Cardiac fibroblast (primary cell): ENCODE measurements around the gene KIZ.

ENCODE experiments used
- DNase-seq, 2 donors: peaks; one replicate each; pipeline versions ENCODE4 v3.0.0 to v3.0.0-alpha.2; 2010; ENCODE audit warnings: low read depth in 2 of 2
- H3K4me3 ChIP-seq, 2 donors: replicated peaks in 1 of 2; 1 replicate in 1 of 2; 2 replicates in 1 of 2; pipeline ENCODE4 v1.5.1; 2011; ENCODE audit warnings: low read depth in 2 of 2, low read length in 2 of 2, mild to moderate bottlenecking in 2 of 2, moderate library complexity in 1 of 2
- TF ChIP-seq, protein P1 (sequence below): IDR thresholded peaks from one replicate; pipeline ENCODE4 v1.5.1; 2011; ENCODE audit warnings: low read depth, mild to moderate bottlenecking, low read length, inconsistent platforms

The KIZ gene

DNA sequence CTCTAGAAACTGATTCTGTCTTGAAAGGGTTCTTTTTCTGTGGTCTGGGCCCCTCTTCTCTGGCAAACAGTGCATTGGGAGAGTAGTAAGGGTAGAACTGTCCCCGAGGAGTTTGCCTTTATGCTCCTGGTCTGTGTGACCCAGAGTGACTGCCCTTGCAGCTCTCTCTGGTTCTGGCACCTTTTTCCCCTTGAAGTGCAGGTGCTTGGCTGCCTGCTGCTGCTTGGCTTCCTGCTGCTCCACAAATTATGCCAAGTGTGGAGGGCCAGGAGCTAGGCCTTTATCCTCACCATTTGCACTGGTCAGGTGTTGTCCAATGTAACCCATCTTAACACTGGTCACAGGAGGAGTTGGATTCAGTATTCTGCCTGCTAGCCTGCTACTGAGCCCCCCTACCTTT lies 11.2 kb downstream of the KIZ start:
- DNase-seq: no peak
- no peak overlapping the region for H3K4me3 ChIP-seq
- TF ChIP-seq, protein P1, sequence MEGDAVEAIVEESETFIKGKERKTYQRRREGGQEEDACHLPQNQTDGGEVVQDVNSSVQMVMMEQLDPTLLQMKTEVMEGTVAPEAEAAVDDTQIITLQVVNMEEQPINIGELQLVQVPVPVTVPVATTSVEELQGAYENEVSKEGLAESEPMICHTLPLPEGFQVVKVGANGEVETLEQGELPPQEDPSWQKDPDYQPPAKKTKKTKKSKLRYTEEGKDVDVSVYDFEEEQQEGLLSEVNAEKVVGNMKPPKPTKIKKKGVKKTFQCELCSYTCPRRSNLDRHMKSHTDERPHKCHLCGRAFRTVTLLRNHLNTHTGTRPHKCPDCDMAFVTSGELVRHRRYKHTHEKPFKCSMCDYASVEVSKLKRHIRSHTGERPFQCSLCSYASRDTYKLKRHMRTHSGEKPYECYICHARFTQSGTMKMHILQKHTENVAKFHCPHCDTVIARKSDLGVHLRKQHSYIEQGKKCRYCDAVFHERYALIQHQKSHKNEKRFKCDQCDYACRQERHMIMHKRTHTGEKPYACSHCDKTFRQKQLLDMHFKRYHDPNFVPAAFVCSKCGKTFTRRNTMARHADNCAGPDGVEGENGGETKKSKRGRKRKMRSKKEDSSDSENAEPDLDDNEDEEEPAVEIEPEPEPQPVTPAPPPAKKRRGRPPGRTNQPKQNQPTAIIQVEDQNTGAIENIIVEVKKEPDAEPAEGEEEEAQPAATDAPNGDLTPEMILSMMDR: no peak

DNA sequence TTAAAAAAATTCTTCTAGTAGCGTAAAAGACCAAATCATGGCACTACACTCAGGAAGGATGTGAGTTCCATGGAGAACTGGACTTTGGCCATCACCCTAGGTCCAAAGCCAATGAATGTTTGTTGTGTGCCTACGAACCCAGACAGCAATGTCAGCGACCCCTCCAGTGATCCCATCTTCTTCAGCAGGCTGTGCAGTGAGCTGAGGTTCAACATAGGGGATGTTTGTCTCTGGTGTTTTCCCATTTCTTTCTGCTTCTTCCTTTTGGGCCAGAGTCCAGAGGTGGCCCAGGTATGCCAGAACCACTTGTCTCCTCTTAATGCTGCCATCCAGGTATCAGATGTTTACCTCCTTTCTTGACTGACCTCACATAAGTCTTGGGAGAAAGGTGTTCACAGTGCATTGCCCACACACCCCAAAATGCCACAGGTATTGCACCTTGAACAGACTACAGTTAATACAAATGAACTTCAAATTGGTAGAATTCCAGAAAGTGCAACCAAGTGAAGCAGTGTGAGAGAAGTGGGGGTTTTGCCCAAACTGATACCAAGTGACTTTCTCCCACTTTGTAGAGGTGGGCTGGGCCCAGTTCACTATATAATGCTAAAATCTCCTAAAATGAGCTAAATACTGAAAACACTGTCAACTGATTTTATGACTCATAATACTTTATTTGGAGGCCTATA lies 14.1 kb downstream of the KIZ start:
- DNase-seq: no peak
- TF ChIP-seq, protein P1: no peak
- H3K4me3 ChIP-seq: no peak overlapping the region

DNA sequence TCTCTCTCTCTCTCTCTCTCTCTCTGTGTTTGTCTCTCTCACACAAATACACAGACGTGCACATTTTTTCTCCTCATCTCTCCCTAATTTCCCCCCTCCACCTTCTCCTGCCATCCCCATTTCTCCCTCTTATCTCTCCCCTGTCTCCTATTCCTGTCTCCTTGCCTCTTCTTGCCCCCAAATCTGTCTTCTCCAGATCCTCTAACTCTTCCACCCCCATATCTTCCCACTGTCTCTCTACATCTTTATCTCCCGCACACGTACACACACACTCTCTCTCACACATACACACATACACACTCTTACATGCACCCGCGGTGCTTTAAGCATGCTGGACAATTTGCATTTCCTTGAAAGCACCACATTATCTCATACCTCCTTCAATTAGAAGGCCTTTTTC lies 15.9 kb downstream of the KIZ start:
- H3K4me3 ChIP-seq: no peak overlapping the region
- no peak for DNase-seq
- TF ChIP-seq, protein P1: no peak

DNA sequence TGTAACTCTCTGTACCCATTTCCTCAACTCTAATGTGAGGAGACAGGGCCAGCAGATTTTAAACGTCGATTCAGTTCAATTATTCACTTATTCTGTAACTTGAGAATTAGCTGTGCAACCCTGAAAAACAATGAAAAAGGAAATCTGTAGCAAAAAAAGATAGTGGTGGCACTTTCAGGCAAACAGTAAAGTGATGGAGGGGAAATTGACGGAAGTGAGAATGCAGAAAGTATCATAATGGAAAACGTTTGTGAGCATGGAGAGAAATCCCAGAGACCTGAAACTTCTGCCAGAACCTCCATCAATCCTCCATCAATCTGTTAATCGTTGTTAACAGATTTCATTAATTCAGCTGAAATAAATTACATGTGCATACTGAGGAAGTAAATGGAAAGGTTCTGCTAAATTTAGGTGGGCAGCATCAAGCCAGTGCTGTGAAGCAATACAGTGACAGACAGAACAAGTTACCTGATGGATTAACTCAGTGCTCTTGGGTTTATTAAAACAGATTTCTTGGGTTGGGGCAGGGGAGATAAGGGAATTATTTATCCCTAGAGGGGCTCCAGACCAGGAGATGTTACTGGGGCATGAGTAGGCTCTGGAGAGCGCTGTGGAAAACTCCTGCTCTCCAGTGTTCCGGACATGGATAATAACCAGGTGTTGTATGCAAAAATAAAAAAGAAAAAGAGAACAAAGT lies 17.5 kb downstream of the KIZ start:
- no peak for DNase-seq
- TF ChIP-seq, protein P1: no peak
- no peak overlapping the region for H3K4me3 ChIP-seq

- TF ChIP-seq, protein P1: no peak
- no peak for DNase-seq
- H3K4me3 ChIP-seq: no peak overlapping the region
These were observed 19.5 kb downstream of the KIZ start for GRCh38 chr20:21145424-21145823.

DNA sequence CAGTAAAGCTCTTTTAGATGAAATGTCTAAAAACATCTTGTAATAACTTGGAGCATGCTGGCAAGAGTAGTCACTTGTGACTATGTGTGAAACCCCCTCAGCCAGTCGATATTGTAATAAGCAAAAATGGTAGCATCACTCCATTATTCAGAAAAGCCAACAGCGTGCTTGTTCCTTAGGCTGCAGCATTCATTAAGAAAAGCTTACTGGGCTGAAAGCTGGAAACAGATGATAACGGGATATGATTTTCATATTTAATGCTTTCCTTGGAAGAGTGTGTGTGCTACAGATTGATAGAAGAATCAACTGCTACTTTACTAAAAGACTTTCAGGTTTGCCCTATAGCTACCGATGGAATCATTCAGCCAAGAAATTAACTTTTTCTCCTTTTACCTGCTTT lies 20.3 kb downstream of the KIZ start:
- DNase-seq: no peak
- H3K4me3 ChIP-seq: no peak overlapping the region
- TF ChIP-seq, protein P1: no peak
